ENCODE measurements around the gene LAMB1.

The LAMB1 gene

DNA sequence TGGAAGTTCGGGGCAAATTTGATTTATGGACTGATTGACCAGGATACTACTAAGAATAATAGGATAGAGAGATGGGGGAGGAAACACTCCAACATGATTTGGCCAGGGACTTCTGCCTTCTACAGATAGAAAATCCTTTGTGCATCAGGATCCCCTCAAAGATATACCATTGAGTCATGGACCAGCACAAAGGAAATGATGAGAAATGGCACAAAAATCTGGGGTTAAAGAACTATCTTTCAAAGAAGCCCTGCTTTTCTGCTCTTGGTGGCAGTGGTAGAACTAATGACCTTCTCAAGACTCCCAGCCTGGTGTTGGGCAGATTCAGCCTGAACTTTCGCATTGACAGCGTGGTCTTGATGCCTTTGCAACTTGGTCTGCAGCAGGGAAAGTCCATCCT is 27.6 kb upstream of the LAMB1 start:
- Histone ChIP-seq H3K9me3 (ENCODE audit: severe bottlenecking) (no peaks in the 10 kb centered on the region), H3K36me3 (ENCODE audit: low read depth) (no peaks in the 10 kb centered on the region), H3K4me1 (ENCODE audit: insufficient read depth, poor library complexity, severe bottlenecking) (peaks cover 7% of the 10 kb centered on the region), H3K4me3 (ENCODE audit: severe bottlenecking) (no peak overlapping the region), H3K27ac (ENCODE audit: poor library complexity, severe bottlenecking) (peak overlapping the region; percentile 36), H3K27me3 (ENCODE audit: insufficient read depth, poor library complexity, severe bottlenecking) (no peaks in the 10 kb centered on the region)
- TF ChIP-seq, protein P1, sequence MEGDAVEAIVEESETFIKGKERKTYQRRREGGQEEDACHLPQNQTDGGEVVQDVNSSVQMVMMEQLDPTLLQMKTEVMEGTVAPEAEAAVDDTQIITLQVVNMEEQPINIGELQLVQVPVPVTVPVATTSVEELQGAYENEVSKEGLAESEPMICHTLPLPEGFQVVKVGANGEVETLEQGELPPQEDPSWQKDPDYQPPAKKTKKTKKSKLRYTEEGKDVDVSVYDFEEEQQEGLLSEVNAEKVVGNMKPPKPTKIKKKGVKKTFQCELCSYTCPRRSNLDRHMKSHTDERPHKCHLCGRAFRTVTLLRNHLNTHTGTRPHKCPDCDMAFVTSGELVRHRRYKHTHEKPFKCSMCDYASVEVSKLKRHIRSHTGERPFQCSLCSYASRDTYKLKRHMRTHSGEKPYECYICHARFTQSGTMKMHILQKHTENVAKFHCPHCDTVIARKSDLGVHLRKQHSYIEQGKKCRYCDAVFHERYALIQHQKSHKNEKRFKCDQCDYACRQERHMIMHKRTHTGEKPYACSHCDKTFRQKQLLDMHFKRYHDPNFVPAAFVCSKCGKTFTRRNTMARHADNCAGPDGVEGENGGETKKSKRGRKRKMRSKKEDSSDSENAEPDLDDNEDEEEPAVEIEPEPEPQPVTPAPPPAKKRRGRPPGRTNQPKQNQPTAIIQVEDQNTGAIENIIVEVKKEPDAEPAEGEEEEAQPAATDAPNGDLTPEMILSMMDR (IDR thresholded peaks at IDR 0.05; ENCODE audit: poor library complexity, severe bottlenecking) = no peak
- peak; percentile 36; the same call in 1 of the 3 replicates for ATAC-seq (ENCODE audit: low read depth)
- DNase-seq (ENCODE audit: low spot score) = no peak

DNA sequence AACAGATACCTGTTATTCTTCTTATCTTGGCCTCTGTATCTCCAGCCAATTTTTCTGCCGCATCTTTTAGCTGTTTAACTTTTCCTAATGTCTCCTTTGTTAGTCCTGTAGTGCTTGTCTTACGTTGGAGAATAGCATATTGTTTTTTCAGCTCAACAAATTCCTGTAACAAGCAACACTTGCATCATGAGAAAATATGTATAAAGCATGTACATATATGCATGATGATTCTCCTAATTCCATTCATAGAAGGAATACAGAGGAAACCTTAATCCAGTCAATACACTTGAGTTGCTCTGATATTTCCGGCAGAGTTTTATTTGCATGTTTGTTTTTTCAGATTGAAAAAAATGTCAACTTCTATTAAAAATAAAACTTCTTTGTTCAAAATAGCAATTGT is 26.1 kb upstream of the LAMB1 start:
- Histone ChIP-seq H3K27me3 (ENCODE audit: insufficient read depth, poor library complexity, severe bottlenecking) (no peaks in the 10 kb centered on the region), H3K36me3 (ENCODE audit: low read depth) (no peaks in the 10 kb centered on the region), H3K27ac (ENCODE audit: poor library complexity, severe bottlenecking) (no peak overlapping the region), H3K4me1 (ENCODE audit: insufficient read depth, poor library complexity, severe bottlenecking) (peaks cover 7% of the 10 kb centered on the region), H3K9me3 (ENCODE audit: severe bottlenecking) (no peaks in the 10 kb centered on the region), H3K4me3 (ENCODE audit: severe bottlenecking) (no peak overlapping the region)
- ATAC-seq (ENCODE audit: low read depth) (no peak), DNase-seq (ENCODE audit: low spot score) (no peak)
- TF ChIP-seq, protein P1 (IDR thresholded peaks at IDR 0.05; ENCODE audit: poor library complexity, severe bottlenecking) = no peak

DNA sequence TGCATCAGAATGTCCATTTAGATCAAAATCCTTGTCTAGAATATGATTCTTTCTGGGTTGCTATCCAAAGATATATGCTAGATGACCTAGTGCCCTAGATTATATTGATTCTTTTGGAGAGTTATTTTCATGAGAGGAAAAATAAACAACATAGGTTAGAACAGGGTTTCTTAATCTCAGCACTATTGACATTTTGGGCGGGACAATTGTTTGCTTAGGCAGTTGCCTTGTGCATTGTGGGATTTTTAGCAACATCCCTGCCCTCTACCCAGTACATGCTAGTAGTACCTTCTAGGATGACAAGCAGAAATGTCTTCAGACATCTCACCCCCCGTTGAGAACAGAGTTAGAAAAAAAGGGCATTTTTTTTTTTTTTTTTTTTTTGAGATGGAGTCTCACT is 25.1 kb upstream of the LAMB1 start:
- ATAC-seq (ENCODE audit: low read depth) = peak; percentile 27; the same call in 1 of the 3 replicates
- no peak overlapping the region for H3K27ac ChIP-seq (ENCODE audit: poor library complexity, severe bottlenecking)

DNA sequence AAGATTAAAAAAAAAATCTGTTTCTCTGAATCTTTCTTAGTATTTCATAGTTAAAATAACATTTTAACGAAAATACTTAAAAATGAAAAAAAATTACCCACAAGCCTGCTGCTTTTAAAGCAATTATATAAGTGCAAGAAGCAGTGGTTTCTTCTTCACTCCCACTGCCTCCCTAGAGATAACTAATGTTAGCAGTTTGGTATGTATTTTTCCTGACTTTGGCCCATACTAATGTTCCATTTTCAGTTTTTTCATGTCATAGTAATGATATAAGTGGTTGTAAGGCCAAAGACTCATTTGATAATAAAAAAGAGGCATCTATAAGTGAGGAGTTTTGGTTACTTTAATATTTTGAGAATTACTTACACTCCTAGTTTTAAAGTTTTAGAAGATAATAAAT is 24.3 kb upstream of the LAMB1 start:
- ATAC-seq (ENCODE audit: low read depth) (no peak), DNase-seq (ENCODE audit: low spot score) (no peak)
- TF ChIP-seq, protein P1 (IDR thresholded peaks at IDR 0.05; ENCODE audit: poor library complexity, severe bottlenecking) = no peak
- Histone ChIP-seq H3K36me3 (ENCODE audit: low read depth) (no peaks in the 10 kb centered on the region), H3K9me3 (ENCODE audit: severe bottlenecking) (peaks cover 1% of the 10 kb centered on the region), H3K4me1 (ENCODE audit: insufficient read depth, poor library complexity, severe bottlenecking) (peaks cover 10% of the 10 kb centered on the region), H3K27ac (ENCODE audit: poor library complexity, severe bottlenecking) (no peak overlapping the region), H3K27me3 (ENCODE audit: insufficient read depth, poor library complexity, severe bottlenecking) (no peaks in the 10 kb centered on the region), H3K4me3 (ENCODE audit: severe bottlenecking) (no peak overlapping the region)

More for the DNA sequence above, 25.1 kb upstream of the LAMB1 start:
- Histone ChIP-seq H3K4me3 (ENCODE audit: severe bottlenecking) (no peak overlapping the region), H3K9me3 (ENCODE audit: severe bottlenecking) (no peaks in the 10 kb centered on the region), H3K4me1 (ENCODE audit: insufficient read depth, poor library complexity, severe bottlenecking) (peaks cover 7% of the 10 kb centered on the region), H3K27me3 (ENCODE audit: insufficient read depth, poor library complexity, severe bottlenecking) (no peaks in the 10 kb centered on the region), H3K36me3 (ENCODE audit: low read depth) (no peaks in the 10 kb centered on the region)
- no peak for DNase-seq (ENCODE audit: low spot score)
- TF ChIP-seq, protein P1 (IDR thresholded peaks at IDR 0.05; ENCODE audit: poor library complexity, severe bottlenecking) = no peak

DNA sequence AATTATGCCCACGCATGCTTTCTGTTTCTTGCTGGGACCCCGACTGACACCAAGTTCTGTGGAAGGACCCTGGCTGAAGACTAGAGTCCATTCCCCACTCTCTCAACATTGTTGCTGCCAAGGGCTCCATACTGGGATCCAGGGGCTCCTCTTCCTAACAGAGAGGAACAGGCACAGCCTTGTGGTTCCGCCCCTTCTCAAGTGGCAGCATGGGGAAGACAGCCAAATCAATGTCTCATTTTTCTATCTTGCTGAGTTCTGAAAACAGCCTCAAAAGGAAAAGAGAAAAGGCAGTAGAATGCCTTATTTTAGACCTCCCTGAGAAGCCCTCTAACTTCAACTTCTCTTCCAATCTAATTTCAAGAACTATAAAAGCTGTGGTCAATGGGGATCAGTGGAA is 23.7 kb upstream of the LAMB1 start:
- peaks cover 10% of the 10 kb centered on the region for H3K4me1 ChIP-seq (ENCODE audit: insufficient read depth, poor library complexity, severe bottlenecking)
- no peak for ATAC-seq (ENCODE audit: low read depth)
- H3K4me3 ChIP-seq (ENCODE audit: severe bottlenecking) = no peak overlapping the region
- no peaks in the 10 kb centered on the region for H3K27me3 ChIP-seq (ENCODE audit: insufficient read depth, poor library complexity, severe bottlenecking)
- no peak overlapping the region for H3K27ac ChIP-seq (ENCODE audit: poor library complexity, severe bottlenecking)
- no peak for DNase-seq (ENCODE audit: low spot score)
- H3K36me3 ChIP-seq (ENCODE audit: low read depth) = no peaks in the 10 kb centered on the region
- H3K9me3 ChIP-seq (ENCODE audit: severe bottlenecking) = peaks cover 4% of the 10 kb centered on the region
- TF ChIP-seq, protein P1 (IDR thresholded peaks at IDR 0.05; ENCODE audit: poor library complexity, severe bottlenecking) = no peak

All from RWPE2 (cell line).